GM21526 (cell line): ENCODE data around the gene CXCR6.

Experiments
- ATAC-seq: cut with Tn5 transposase; IDR thresholded peaks from one replicate; pipeline ENCODE4 v1.9.1; 2021; ENCODE audit warnings: moderate library complexity; ENCODE audit not compliant: unreplicated experiment, low FRiP score

The CXCR6 gene

GRCh38 chr3:45921158-45922038 lies 21.9 kb upstream of the CXCR6 start:
- ATAC-seq = no peak

GRCh38 chr3:45922039-45922326 lies 21.3 kb upstream of the CXCR6 start:
- no peak for ATAC-seq

- ATAC-seq = no peak
These were observed 20.2 kb upstream of the CXCR6 start for GRCh38 chr3:45922950-45923590.

- no peak for ATAC-seq
These were observed 19.5 kb upstream of the CXCR6 start for GRCh38 chr3:45923755-45924154.

- ATAC-seq = no peak
These were observed 15.4 kb upstream of the CXCR6 start for GRCh38 chr3:45927881-45928280.

- no peak for ATAC-seq
These were observed 14.1 kb upstream of the CXCR6 start for GRCh38 chr3:45929042-45929679.

GRCh38 chr3:45931496-45931895 lies 11.8 kb upstream of the CXCR6 start:
- ATAC-seq = no peak

GRCh38 chr3:45932112-45932511 lies 11.2 kb upstream of the CXCR6 start:
- no peak for ATAC-seq

GRCh38 chr3:45933591-45933990 lies 9.7 kb upstream of the CXCR6 start:
- no peak for ATAC-seq

- ATAC-seq = no peak
These were observed 7.0 kb upstream of the CXCR6 start for GRCh38 chr3:45936261-45936660.

- ATAC-seq = no peak
These were observed 5.8 kb upstream of the CXCR6 start for GRCh38 chr3:45937206-45938042.

GRCh38 chr3:45938043-45938435 lies 5.2 kb upstream of the CXCR6 start:
- no peak for ATAC-seq

- no peak for ATAC-seq
These were observed 4.4 kb upstream of the CXCR6 start for GRCh38 chr3:45938864-45939263.

- ATAC-seq = no peak
These were observed 3.9 kb upstream of the CXCR6 start for GRCh38 chr3:45939341-45939771.

- no peak for ATAC-seq
These were observed 3.1 kb upstream of the CXCR6 start for GRCh38 chr3:45940004-45940780.

GRCh38 chr3:45940781-45941365 lies 2.4 kb upstream of the CXCR6 start:
- no peak for ATAC-seq

- ATAC-seq = no peak
These were observed 1.0 kb upstream of the CXCR6 start for GRCh38 chr3:45942051-45942825.

- ATAC-seq = no peak
These were observed 1.8 kb downstream of the CXCR6 start for GRCh38 chr3:45944830-45945620.
